Measurements from ENCODE around the gene CYP26B1. TPM values are rescaled to one million over a fixed set of nuclear protein-coding genes. Genes with fewer than 3 reads are reported as not detected.

CYP26B1 gene
- total RNA-seq, 1 donor from 2014 or later = 1.2 TPM

GRCh38 chr2:72180351-72180750 lies 32.7 kb upstream of the CYP26B1 start:
- Histone ChIP-seq H3K36me3 (ENCODE audit: insufficient read depth, low read length) (no peaks in the 10 kb centered on the region), H3K9ac (ENCODE audit: low read length) (no peak overlapping the region), H4K20me1 (ENCODE audit: insufficient read depth, low read length) (no peaks in the 10 kb centered on the region), H3K79me2 (ENCODE audit: insufficient read depth, low read length) (no peaks in the 10 kb centered on the region), H3K27ac (ENCODE audit: low read depth, low read length) (no peak overlapping the region), H3K4me3 (ENCODE audit: insufficient read depth, low read depth, low read length) (no peak overlapping the region), H2AFZ (ENCODE audit: low read depth, low read length) (no peak overlapping the region), H3K27me3 (ENCODE audit: insufficient read depth, low read length) (no peaks in the 10 kb centered on the region), H3K4me2 (ENCODE audit: low read length) (no peak overlapping the region), H3K9me3 (ENCODE audit: insufficient read depth, low read depth, low read length) (no peaks in the 10 kb centered on the region), H3K4me1 (ENCODE audit: insufficient read depth, low read length) (no peaks in the 10 kb centered on the region)
- Mint-ChIP-seq H3K4me1 (ENCODE audit: low read depth, unreplicated experiment) (peaks cover 8% of the 10 kb centered on the region), H3K4me3 (ENCODE audit: unreplicated experiment) (no peak overlapping the region), H3K27ac (ENCODE audit: unreplicated experiment) (no peak overlapping the region), H3K27me3 (ENCODE audit: low read depth, unreplicated experiment) (no peaks in the 10 kb centered on the region), H3K9me3 (ENCODE audit: unreplicated experiment) (no peaks in the 10 kb centered on the region), H3K36me3 (ENCODE audit: low read depth, unreplicated experiment) (peaks cover 28% of the 10 kb centered on the region)
- TF ChIP-seq CTCF (IDR thresholded peaks at IDR 0.05; ENCODE audit: insufficient read depth, low read depth, low read length) (no peak), EZH2 (IDR thresholded peaks at IDR 0.05; ENCODE audit: insufficient read depth, low read length) (no peak)
- FAIRE-seq (no peak), DNase-seq (ENCODE audit: low read depth) (no peak)

- peaks cover 4% of the 10 kb centered on the region for H3K4me1 ChIP-seq (ENCODE audit: insufficient read depth, low read length)
- no peaks in the 10 kb centered on the region for H3K79me2 ChIP-seq (ENCODE audit: insufficient read depth, low read length)
- no peaks in the 10 kb centered on the region for H4K20me1 ChIP-seq (ENCODE audit: insufficient read depth, low read length)
- H3K9ac ChIP-seq (ENCODE audit: low read length) = no peak overlapping the region
- H3K4me3 ChIP-seq (ENCODE audit: insufficient read depth, low read depth, low read length) = no peak overlapping the region
- DNase-seq (ENCODE audit: low read depth) (no peak), FAIRE-seq (no peak)
- H3K27ac ChIP-seq (ENCODE audit: low read depth, low read length) = no peak overlapping the region
- no peaks in the 10 kb centered on the region for H3K36me3 ChIP-seq (ENCODE audit: insufficient read depth, low read length)
- Mint-ChIP-seq H3K9me3 (ENCODE audit: unreplicated experiment) (no peaks in the 10 kb centered on the region), H3K4me3 (ENCODE audit: unreplicated experiment) (no peak overlapping the region), H3K4me1 (ENCODE audit: low read depth, unreplicated experiment) (peaks cover 14% of the 10 kb centered on the region), H3K27me3 (ENCODE audit: low read depth, unreplicated experiment) (no peaks in the 10 kb centered on the region), H3K27ac (ENCODE audit: unreplicated experiment) (no peak overlapping the region), H3K36me3 (ENCODE audit: low read depth, unreplicated experiment) (peaks cover 34% of the 10 kb centered on the region)
- H3K27me3 ChIP-seq (ENCODE audit: insufficient read depth, low read length) = no peaks in the 10 kb centered on the region
- TF ChIP-seq CTCF (IDR thresholded peaks at IDR 0.05; ENCODE audit: insufficient read depth, low read depth, low read length) (no peak), EZH2 (IDR thresholded peaks at IDR 0.05; ENCODE audit: insufficient read depth, low read length) (no peak)
- H3K9me3 ChIP-seq (ENCODE audit: insufficient read depth, low read depth, low read length) = no peaks in the 10 kb centered on the region
- no peak overlapping the region for H3K4me2 ChIP-seq (ENCODE audit: low read length)
- no peak overlapping the region for H2AFZ ChIP-seq (ENCODE audit: low read depth, low read length)
Measured at GRCh38 chr2:72178551-72178950, 30.9 kb upstream of the CYP26B1 start.

- DNase-seq (ENCODE audit: low read depth) (no peak), FAIRE-seq (no peak)
- TF ChIP-seq EZH2 (IDR thresholded peaks at IDR 0.05; ENCODE audit: insufficient read depth, low read length) (no peak), CTCF (IDR thresholded peaks at IDR 0.05; ENCODE audit: insufficient read depth, low read depth, low read length) (no peak)
- Histone ChIP-seq H3K4me1 (ENCODE audit: insufficient read depth, low read length) (peaks cover 4% of the 10 kb centered on the region), H3K79me2 (ENCODE audit: insufficient read depth, low read length) (no peaks in the 10 kb centered on the region), H3K4me3 (ENCODE audit: insufficient read depth, low read depth, low read length) (no peak overlapping the region), H3K9me3 (ENCODE audit: insufficient read depth, low read depth, low read length) (no peaks in the 10 kb centered on the region), H3K36me3 (ENCODE audit: insufficient read depth, low read length) (no peaks in the 10 kb centered on the region), H3K27ac (ENCODE audit: low read depth, low read length) (no peak overlapping the region), H3K27me3 (ENCODE audit: insufficient read depth, low read length) (no peaks in the 10 kb centered on the region), H4K20me1 (ENCODE audit: insufficient read depth, low read length) (no peaks in the 10 kb centered on the region), H3K4me2 (ENCODE audit: low read length) (no peak overlapping the region), H2AFZ (ENCODE audit: low read depth, low read length) (no peak overlapping the region), H3K9ac (ENCODE audit: low read length) (no peak overlapping the region)
- peaks cover 31% of the 10 kb centered on the region for H3K36me3 Mint-ChIP-seq (ENCODE audit: low read depth, unreplicated experiment)
- no peaks in the 10 kb centered on the region for H3K9me3 Mint-ChIP-seq (ENCODE audit: unreplicated experiment)
- peaks cover 13% of the 10 kb centered on the region for H3K4me1 Mint-ChIP-seq (ENCODE audit: low read depth, unreplicated experiment)
- no peaks in the 10 kb centered on the region for H3K27me3 Mint-ChIP-seq (ENCODE audit: low read depth, unreplicated experiment)
- no peak overlapping the region for H3K4me3 Mint-ChIP-seq (ENCODE audit: unreplicated experiment)
- H3K27ac Mint-ChIP-seq (ENCODE audit: unreplicated experiment) = no peak overlapping the region
Measured at GRCh38 chr2:72176281-72176680, 28.6 kb upstream of the CYP26B1 start.

All from astrocyte (in vitro differentiated cells and primary cell).